HG02973 (cell line): Measurements from ENCODE around the gene GABRA5.
"Not testable (repeated sequence)": the region's sequence is repeated elsewhere in the genome, so short reads cannot be mapped to it uniquely, and the experiment has no call there.

ENCODE experiments used
- ATAC-seq: cut with Tn5 transposase; IDR thresholded peaks from one replicate; pipeline ENCODE4 v1.9.1; 2021; ENCODE audit warnings: moderate library complexity; ENCODE audit not compliant: unreplicated experiment

GABRA5 gene

GRCh38 chr15:26875476-26875850 is 8.6 kb downstream of the GABRA5 start:
- ATAC-seq = no peak

- no peak for ATAC-seq
Observed at GRCh38 chr15:26877831-26878230, 11.0 kb downstream of the GABRA5 start.

GRCh38 chr15:26879706-26880105 is 12.8 kb downstream of the GABRA5 start:
- no peak for ATAC-seq

- no peak for ATAC-seq
Observed at GRCh38 chr15:26882112-26882511, 15.2 kb downstream of the GABRA5 start.

DNA sequence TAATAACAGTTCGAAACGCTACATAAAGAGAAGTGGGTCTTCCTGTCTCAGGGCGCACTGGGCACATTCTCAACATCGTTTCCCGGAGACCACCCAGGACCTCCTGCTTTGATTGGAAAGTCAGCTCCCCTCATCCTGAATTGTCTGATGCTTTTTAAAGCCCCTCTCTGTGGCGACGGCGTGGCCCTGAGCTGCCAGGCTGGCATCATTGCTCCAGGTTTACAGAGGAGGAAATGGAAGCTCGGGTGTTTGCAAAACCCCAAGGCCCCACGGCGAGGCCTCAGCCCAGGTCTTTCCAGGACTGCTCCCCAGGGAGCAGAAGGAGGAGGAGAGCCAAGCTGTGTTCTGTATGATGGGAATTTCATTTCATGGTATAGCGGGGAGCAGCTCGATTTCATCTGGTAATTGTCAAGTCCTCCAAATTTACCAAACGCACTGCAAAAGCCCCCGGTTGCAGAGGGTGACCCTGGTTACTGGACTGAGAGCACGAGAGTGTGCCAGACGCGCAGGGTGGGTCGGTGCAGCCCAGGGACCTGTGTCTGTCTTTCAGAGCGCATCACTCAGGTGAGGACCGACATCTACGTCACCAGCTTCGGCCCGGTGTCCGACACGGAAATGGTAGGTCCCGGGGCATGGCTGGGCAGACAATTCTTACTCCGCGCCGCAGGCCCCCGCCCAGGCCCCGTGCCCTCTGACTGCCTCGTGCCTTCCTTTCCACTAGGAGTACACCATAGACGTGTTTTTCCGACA is 15.9 kb downstream of the GABRA5 start:
- ATAC-seq = no peak

- no peak for ATAC-seq
Observed at GRCh38 chr15:26883466-26883865, 16.6 kb downstream of the GABRA5 start.

DNA sequence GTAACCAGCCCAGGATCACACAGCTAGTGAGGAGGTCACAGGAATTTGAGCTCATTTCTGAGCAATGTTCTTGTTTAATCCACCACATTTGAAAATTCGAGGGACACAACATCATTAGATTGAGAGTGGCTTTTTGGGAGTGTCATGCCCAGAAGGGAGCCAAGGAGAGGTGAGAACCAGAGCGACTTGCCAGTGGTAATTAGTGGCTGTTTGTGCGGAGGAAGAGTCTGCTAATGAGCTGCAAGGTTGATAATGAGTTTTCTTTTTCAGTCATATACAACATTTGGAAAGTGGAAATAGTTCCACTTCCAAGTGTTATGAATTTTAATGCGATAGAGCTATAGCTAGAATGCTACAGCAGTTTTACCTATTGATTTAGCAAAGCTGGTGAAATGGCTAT is 19.7 kb downstream of the GABRA5 start:
- no peak for ATAC-seq

DNA sequence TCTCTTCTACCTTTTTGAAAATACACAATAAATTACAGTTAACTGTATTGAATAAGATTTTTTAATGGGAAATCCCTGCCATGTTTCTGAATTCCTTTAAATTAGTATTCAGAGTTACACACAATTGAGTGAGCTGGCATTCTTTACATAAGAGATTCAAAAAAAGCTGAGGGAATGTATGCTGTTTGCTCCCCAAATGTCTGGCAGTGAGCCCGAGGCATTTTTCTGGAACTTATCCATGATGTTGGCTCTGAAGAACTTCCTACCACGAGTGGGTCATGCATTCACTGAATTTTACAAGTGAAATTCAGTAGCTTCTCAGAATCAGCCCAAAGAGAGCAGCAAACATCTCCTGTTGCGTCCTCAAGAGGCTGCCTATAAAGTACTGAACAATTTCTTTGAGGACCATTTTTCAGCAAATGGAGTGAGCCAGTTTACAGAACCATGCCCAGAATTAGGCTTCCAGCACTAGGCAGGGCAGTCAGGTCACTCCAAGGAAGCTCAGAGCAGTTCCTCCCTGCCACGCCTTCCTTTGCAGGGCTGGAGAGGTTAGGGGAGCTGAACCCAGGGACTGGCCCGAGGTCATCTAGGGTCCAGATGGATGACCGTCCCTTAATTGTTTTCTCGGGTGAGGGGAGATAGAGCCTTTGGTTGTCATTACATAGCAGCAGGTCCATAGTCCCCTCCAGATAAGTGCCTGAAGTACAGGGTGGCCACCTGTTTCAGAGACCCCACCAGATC is 21.2 kb downstream of the GABRA5 start:
- no peak for ATAC-seq

DNA sequence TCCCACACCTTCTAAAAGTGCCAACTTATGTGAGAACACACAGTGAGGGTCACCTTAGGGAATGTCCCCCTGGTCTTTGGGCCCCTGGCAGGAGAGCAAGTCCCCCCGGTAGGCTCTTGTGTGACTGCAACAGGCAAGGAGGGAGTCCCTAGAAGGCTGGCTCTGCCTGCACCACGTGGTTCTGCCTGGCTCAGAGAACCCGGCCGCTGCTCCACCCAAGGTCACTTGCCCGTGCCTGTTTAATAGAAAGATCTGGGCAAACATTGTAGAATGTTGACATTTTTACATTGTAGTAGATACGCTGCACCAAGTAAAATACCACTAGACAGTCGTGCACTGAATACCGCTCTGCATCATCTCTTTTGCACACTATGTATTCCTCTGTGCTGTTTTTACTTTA is 21.9 kb downstream of the GABRA5 start:
- no peak for ATAC-seq

DNA sequence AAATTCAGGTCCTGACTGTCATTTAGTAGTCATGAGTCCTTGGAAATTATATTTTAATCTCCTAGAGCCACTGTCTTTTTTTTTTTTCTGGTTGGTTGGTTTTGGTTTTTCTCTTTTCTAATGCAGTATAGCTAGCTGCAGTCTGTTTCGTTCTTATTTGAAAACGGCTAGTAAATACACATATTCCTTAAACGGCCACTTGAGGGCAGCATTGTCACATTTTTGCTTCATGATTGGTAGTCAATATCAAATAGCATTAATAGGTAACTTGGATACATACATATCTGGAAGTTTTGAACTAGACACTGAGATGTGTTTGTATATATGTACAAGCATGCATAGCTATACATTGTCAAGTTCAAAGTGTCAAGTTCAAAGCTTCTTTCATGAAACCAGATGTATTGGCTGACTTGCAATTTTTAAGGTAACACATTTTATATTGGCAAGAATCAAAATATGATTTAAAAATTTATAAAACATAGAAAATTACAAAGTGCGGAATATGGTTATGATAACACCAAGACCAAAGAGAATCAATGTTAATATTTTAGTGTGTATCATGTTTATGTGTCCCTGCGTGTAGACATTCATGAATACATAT is 22.5 kb downstream of the GABRA5 start:
- ATAC-seq = no peak

DNA sequence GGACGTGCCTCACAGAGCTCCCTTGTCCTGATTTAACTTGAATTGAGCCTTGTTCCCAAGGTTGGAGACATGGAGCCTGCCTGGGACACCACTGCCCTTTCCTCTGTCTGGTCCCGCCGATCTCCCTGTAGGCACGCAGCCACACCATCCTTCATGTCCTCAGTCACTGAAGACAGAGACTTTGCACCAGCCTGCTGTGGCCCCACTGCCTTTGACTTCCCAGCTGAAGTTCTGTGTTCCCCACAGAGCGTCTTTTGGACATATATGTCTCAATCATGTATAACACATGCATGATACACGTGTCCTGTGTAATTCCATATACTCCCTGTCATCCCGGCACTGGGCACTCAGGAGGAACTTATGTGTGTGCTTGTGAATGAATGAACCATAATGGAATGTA is 23.6 kb downstream of the GABRA5 start:
- no peak for ATAC-seq

DNA sequence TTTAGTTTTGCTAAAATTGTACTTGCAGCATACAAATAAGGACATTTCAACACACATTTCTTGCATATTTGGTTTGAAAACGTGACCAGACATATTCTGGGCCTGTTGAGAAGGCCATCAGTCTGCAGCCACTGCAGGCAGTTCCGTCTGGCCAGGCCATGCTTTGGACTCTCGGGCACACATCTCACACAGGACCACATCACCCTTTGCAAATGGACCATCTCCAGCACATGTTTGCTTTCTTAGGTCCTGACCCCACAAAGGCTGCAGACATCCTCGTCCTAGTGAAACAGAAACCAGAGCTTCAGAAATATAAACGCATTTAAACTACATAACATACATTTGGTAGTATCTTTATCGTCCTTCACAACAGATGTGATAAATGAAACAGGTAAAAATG is 24.1 kb downstream of the GABRA5 start:
- ATAC-seq = no peak

GRCh38 chr15:26891448-26892181 is 24.8 kb downstream of the GABRA5 start:
- ATAC-seq = no peak

GRCh38 chr15:26892182-26892518 is 25.3 kb downstream of the GABRA5 start:
- no peak for ATAC-seq

DNA sequence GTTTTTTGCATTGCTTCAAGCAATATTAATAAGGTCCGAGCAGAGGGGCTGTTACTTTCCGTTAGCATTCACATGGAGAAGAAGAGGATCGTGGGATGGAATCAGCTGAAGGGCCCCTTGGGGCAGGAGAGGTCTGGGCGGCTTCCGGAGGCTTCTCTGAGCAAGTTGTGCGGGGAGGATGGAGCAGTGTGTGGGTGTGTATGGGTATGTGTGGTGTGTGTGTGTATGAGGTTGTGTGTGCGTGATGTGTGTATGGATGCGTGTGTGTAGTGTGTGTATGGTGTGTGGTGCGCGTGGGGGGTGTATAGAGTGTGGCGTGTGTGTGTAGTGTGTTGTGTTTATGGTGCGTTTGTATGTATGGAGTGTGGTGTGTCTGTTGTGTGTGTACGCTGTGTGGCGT is 25.8 kb downstream of the GABRA5 start:
- ATAC-seq = no peak

DNA sequence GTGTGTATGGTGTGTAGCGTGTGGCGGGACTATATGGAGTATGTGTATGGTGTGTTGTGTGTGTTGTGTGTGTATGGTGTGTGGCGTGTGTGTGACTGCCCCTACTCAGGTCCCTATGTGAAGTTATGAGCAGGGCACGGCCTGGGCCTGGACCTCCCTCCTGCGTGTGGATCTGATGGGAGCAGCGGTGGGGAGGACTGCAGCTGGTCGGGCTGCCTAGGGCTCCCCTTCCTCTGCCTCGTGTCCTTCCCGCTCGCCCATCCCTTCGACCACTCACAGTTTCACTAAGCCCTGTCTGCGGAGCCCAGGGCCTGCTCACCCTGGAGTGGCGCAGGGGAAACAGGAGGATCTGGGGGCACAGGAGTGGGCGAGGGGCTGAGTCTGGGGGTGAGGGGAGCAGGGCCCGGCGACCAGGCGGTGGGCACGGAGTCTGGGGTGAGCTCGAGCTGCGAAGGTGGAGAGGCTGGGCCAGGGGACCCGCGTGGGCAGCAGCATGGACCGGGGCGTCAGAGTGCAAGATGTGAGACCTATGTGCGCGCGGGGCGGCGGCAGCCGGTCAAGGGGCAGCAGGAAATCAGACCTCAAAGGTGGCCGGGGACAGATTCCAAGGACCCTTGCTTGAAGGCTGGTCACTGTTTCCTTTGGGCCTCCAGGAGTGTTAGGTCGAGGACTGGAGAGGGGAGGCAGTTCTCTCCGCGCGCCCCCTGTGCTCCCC is 26.6 kb downstream of the GABRA5 start:
- no peak for ATAC-seq

DNA sequence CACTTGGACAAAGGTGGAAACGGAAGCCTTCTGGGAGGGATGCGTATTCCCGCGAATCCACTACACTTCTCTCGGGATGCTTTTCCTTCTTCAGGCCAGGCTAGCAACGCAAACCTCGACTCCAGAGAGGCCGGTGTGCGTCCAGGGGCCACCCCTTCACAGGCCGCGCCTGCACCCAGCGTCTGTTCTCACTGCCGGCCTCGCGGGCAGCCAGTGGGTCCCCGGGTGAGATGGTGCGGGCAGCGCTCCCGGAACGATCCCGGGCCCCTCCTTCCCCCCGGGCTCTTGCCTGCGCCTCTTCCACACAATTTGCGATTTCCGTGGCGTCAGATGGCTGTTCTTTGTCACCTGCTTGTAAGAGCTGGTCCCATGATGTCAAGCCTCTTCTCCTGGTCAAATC is 27.3 kb downstream of the GABRA5 start:
- no peak for ATAC-seq

- ATAC-seq = not testable (repeated sequence)
Observed at GRCh38 chr15:26895346-26895745, 28.5 kb downstream of the GABRA5 start.

DNA sequence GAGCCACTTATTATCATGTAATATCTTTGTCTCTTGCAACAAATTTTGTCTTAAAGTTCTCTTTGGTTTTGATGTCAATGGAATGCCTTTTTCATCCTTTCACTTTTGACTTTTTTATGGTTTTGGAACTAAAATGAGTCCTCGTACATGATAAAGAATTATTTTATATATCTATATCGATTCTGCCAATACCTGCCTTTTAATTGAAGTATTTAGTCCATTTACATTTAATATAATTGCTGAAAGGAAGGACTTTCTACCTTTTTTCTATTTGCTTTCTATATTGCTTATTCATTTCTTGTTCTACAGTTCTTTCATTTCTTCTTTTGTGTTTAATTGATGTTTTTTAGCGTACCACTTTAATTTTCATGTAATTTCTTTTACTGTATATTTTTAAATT is 32.8 kb downstream of the GABRA5 start:
- no peak for ATAC-seq

GRCh38 chr15:26901041-26901440 is 34.2 kb downstream of the GABRA5 start:
- ATAC-seq = no peak

DNA sequence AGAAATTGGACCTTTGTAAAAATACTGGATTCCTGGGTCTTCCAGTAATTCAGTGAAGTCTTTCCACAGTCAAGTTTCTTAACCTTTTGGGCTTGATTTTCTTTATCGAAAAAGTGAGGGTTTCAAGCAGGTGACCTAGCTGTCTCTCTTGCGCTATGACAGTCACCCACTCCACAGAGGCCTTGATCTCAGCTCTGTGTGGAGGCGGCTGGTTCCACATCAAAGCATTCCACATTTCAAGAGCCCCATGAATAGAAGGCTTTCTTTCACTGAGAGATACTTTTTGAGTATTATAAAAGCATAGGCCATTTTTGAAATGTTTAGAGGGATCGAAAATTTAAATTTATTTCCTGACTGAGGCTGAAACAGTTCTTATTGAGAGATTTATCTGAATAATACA is 43.9 kb downstream of the GABRA5 start:
- ATAC-seq = no peak
